BE2C (cell line): ENCODE results near the gene ETS1.

ENCODE experiments used
- DNase-seq: peaks from one replicate; pipeline ENCODE4 v3.0.0-alpha.2; 2020
- H3K27me3 ChIP-seq: fragments of 250-450 bp; sonication (Bioruptor Pico); 2 replicates; pipeline ENCODE4 v1.5.1; 2020; ENCODE audit warnings: mild to moderate bottlenecking
- H3K36me3 ChIP-seq: fragments of 250-450 bp; sonication (Bioruptor Pico); 2 replicates; pipeline ENCODE4 v1.5.1; 2020; ENCODE audit warnings: mild to moderate bottlenecking
- H3K4me1 ChIP-seq: fragments of 250-450 bp; sonication (Bioruptor Pico); 2 replicates; pipeline ENCODE4 v1.5.1; 2020
- H3K4me3 ChIP-seq: 2 replicates; pipeline ENCODE4 v1.5.1; 2011; ENCODE audit warnings: low read depth, low read length
- H3K9me3 ChIP-seq: fragments of 250-450 bp; sonication (Bioruptor Pico); 2 replicates; pipeline ENCODE4 v1.5.1; 2020
- CTCF ChIP-seq: IDR thresholded peaks from 2 replicates; pipeline ENCODE4 v1.5.1; 2012; ENCODE audit warnings: mild to moderate bottlenecking, low read depth, low read length

Gene ETS1

DNA sequence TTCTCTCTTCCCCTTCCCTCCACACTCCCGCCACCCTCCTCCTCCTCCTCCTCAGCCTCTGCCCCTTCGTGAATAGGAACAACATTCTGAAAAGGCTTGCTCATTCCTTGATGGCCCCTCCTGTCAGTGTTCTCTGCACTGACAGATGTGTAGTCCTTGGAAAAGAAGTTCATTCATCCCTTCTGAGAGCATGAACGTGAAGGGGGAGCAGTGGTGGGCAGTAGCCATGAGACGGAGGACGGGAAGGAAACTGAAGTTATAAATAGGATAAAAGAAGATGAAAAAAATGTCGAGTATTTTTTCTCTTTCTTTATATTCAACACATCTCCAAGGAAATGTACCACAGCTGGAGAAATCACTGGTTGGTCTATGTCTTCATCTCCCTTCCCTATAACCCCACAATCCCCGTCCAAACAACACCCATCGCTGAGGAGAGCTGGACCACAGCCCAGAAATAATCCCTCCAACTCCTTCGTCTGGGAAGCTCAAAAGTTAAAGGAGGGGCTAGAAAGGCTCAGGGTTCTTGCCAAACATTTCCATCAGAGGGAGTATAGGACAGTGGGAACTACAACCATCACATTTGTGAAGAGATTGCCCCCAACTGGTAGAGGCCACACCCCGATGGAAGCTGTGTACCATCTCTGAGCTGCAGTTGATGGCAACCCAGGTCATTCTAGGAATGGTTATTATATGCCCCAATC, 33.5 kb downstream of the ETS1 start:
- DNase-seq, result no peak
- H3K9me3 ChIP-seq, result no peaks in the 10 kb centered on the region
- H3K36me3 ChIP-seq, result no peaks in the 10 kb centered on the region
- H3K27me3 ChIP-seq, result no peaks in the 10 kb centered on the region
- no peaks in the 10 kb centered on the region; the same call in 1 of the 2 replicates for H3K4me1 ChIP-seq
- TF ChIP-seq CTCF, result peak; percentile 59
- no peak overlapping the region for H3K4me3 ChIP-seq

- Histone ChIP-seq H3K4me1 (peaks cover 4% of the 10 kb centered on the region; the same call in 1 of the 2 replicates), H3K27me3 (no peaks in the 10 kb centered on the region), H3K9me3 (no peaks in the 10 kb centered on the region), H3K4me3 (no peak overlapping the region), H3K36me3 (no peaks in the 10 kb centered on the region)
- no peak for DNase-seq
- TF ChIP-seq CTCF, result no peak
Measured at GRCh38 chr11:128552783-128553661, 34.3 kb downstream of the ETS1 start.

- TF ChIP-seq CTCF, result no peak
- no peak for DNase-seq
- no peaks in the 10 kb centered on the region for H3K9me3 ChIP-seq
- H3K27me3 ChIP-seq, result no peaks in the 10 kb centered on the region
- H3K4me1 ChIP-seq, result peaks cover 4% of the 10 kb centered on the region; the same call in 1 of the 2 replicates
- H3K4me3 ChIP-seq, result no peak overlapping the region
- H3K36me3 ChIP-seq, result no peaks in the 10 kb centered on the region
Measured at GRCh38 chr11:128551611-128552335, 35.6 kb downstream of the ETS1 start.

DNA sequence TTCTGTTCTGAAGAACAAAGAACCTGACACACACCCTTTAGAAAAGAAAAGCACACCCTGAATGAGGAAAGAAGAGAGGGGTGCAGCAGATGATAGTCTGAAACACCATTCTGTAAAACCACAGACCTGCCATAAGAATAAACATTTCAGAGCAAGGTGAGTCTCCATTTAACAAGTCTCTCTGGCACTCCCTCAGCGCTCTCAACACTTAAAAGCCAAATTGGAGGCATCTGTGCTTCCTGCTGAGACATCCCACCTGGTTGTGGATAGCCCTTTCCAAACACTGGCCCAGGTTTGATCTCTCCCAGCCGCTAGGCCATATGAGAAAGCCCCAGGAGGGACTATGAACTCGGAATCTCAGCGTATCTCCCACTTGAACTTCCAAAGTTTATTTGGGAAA, 36.3 kb downstream of the ETS1 start:
- TF ChIP-seq CTCF, result no peak

DNA sequence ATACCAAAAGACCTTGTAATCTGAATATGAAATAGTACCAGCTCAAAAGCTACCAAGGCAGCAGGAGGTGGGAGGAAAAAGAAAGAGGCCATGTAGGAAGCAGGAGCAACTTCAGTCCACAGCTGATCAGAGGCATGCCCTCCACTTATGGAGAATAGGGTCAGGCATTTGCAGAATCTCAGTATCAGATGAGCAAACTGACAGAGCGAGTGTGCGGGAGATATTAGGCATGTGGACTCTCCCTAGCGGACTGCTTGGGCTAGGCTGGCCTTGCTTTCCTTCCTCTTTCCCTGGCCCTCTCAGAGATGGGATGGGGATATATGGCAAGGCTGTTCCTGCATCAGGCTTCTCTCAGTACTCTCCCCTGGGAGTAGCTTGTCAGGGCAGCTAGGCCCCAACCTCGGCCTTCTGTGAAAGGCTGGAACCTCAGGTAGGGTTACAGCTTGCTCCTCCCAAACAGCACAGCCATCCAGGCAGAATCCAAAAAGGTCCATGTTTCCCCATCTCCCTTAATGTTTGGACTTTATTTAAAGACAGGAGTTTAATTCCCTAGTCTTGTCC, 37.0 kb downstream of the ETS1 start:
- Histone ChIP-seq H3K36me3 (no peaks in the 10 kb centered on the region), H3K4me3 (no peak overlapping the region), H3K9me3 (no peaks in the 10 kb centered on the region), H3K27me3 (no peaks in the 10 kb centered on the region), H3K4me1 (peaks cover 4% of the 10 kb centered on the region; the same call in 1 of the 2 replicates)
- no peak for TF ChIP-seq CTCF
- DNase-seq, result no peak

More for the DNA sequence above, 36.3 kb downstream of the ETS1 start:
- Histone ChIP-seq H3K9me3 (no peaks in the 10 kb centered on the region), H3K27me3 (no peaks in the 10 kb centered on the region), H3K4me1 (peaks cover 4% of the 10 kb centered on the region; the same call in 1 of the 2 replicates), H3K4me3 (no peak overlapping the region), H3K36me3 (no peaks in the 10 kb centered on the region)
- DNase-seq, result no peak
